Prostate gland (tissue), 2 donors: ENCODE results near the gene SFMBT1. TPM values are rescaled to one million over a fixed set of nuclear protein-coding genes. Genes with fewer than 3 reads are reported as not detected.

Experiments used
- DNase-seq: peaks from one replicate; pipeline ENCODE4 v3.0.0-alpha.2; 2019; ENCODE audit warnings: low spot score
- H3K27ac ChIP-seq, 2 donors: fragments of 200-600 bp; sonication (generic); 2 replicates each; pipeline ENCODE4 v1.5.1; 2017 to 2019
- H3K27me3 ChIP-seq: fragments of 200-600 bp; sonication (generic); replicated peaks from 2 replicates; pipeline ENCODE4 v1.5.1; 2019; ENCODE audit not compliant: insufficient read depth
- H3K36me3 ChIP-seq, 2 donors: fragments of 200-600 bp; sonication (generic); 1 replicate in 1 of 2; 2 replicates in 1 of 2; pipeline versions ENCODE4 v1.5.1 to v1.8.1; 2017 to 2019
- H3K4me1 ChIP-seq: fragments of 200-600 bp; sonication (generic); replicated peaks from 2 replicates; pipeline ENCODE4 v1.5.1; 2019
- H3K4me3 ChIP-seq, 2 donors: fragments of 200-600 bp; sonication (generic); 2 replicates each; pipeline ENCODE4 v1.5.1; 2017 to 2019
- H3K9me3 ChIP-seq: fragments of 200-600 bp; sonication (generic); 2 replicates; pipeline ENCODE4 v1.5.1; 2017
- POLR2A ChIP-seq: fragments of 450-650 bp; IDR thresholded peaks from one replicate; pipeline ENCODE4 v1.6.1; 2016; ENCODE audit warnings: antibody characterized with exemption, mild to moderate bottlenecking
- POLR2AphosphoS5 ChIP-seq: sonication (generic); formaldehyde crosslinking; IDR thresholded peaks from one replicate; pipeline ENCODE4 v1.6.1; 2017; ENCODE audit warnings: antibody characterized with exemption
- WGBS: methylation state at CpG from one replicate; pipeline ENCODE4 v1.1.5; 2018; 5-methylcytosine and 5-hydroxymethylcytosine counted together
- intact Hi-C: fragments of 100-400 bp; cut with DNase I; formaldehyde crosslinking; loops from one replicate; pipeline ENCODE4 v1.14.2; 2022
- total RNA-seq, 2 donors: library from RNA; depleted of rRNA; stranded (reverse); fragments of >200 nt; gene quantifications; one replicate each; pipeline ENCODE4 v1.1.0, GENCODE V29; 2016
- TF ChIP-seq, protein P1 (sequence below), 4 experiments: fragments of 200-600 bp in 2 of 4; fragments of 450-650 bp in 2 of 4; sonication (generic) in 2 of 4; IDR thresholded peaks; 1 replicate in 3 of 4; 2 replicates in 1 of 4; pipeline ENCODE4 v1.5.1; 2016 to 2019; ENCODE audit warnings: antibody characterized with exemption in 4 of 4, mild to moderate bottlenecking in 2 of 4, moderate library complexity in 2 of 4

The SFMBT1 gene
- total RNA-seq, 2 donors from 2014 or later: 35.3 to 37.4 TPM

DNA sequence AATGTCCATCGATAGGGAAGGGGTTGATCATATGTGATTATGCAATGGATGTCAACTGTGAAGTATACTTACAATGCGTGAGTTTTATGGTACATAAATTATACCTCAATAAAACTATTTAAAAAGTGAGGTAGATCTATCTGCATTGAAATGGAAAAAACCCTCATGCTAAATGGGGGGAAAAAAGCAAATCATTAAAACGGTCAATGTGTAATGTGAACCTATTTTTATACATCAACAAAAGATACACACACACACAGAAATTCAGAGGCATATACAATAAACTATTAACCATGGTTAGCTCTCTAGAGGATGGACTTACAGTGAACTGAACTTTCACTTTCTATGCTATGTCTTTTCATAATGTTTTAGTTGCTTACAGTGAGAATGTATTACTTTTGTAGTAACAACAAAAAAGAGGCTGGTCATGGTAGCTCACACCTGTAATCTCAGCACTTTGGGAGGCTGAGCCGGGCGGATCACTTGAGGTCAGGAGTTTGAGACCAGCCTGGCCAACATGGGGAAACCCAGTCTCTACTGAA lies 171.6 kb downstream of the SFMBT1 start:
- no peaks in the 10 kb centered on the region for H3K9me3 ChIP-seq
- no peaks in the 10 kb centered on the region for H3K4me1 ChIP-seq
- no peaks in the 10 kb centered on the region for H3K36me3 ChIP-seq
- no peak for TF ChIP-seq POLR2A
- no peak for TF ChIP-seq POLR2AphosphoS5
- TF ChIP-seq, protein P1, sequence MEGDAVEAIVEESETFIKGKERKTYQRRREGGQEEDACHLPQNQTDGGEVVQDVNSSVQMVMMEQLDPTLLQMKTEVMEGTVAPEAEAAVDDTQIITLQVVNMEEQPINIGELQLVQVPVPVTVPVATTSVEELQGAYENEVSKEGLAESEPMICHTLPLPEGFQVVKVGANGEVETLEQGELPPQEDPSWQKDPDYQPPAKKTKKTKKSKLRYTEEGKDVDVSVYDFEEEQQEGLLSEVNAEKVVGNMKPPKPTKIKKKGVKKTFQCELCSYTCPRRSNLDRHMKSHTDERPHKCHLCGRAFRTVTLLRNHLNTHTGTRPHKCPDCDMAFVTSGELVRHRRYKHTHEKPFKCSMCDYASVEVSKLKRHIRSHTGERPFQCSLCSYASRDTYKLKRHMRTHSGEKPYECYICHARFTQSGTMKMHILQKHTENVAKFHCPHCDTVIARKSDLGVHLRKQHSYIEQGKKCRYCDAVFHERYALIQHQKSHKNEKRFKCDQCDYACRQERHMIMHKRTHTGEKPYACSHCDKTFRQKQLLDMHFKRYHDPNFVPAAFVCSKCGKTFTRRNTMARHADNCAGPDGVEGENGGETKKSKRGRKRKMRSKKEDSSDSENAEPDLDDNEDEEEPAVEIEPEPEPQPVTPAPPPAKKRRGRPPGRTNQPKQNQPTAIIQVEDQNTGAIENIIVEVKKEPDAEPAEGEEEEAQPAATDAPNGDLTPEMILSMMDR (IDR thresholded peaks at IDR 0.05): no peak
- DNase-seq: no peak
- H3K4me3 ChIP-seq: no peak overlapping the region
- H3K27ac ChIP-seq: no peak overlapping the region
- WGBS: 77% methylated on average over 5 of the region's 5 CpGs
- intact Hi-C loops: no loop called here
- no peaks in the 10 kb centered on the region for H3K27me3 ChIP-seq

DNA sequence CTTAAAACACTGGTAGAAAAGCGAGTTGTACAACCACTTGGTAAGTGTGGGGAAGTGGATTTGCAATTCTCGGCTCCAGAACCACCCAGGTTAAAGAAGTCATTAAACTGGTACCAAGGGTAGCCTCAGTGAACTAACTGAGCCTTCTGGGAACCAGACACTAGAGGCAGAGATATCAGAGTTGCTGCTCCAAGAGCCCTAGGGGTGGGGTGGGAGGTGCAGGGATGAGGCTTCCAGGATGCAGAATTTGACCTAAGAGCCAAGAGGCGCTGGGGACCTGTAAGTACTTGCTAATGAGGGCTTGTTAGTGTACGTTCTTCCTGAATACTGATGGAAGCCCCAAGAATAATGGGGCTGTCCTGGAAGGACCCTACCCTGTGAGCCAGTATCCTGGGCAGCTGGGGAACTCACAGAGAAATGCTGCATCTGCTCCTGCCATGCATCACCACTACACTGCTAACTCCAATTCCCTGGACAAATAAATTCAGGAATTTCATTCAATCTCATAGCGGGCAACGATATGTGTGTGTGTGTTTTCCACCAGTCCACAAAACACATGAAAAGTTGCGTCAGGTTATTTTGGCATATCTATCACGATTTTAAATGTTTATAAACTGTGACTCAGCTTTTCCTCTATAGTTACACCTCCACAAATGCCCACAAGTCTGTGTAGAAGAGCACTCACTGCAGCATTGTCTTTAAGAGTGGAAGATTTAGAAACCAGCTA lies 172.3 kb downstream of the SFMBT1 start:
- Histone ChIP-seq H3K4me3 (no peak overlapping the region), H3K36me3 (no peaks in the 10 kb centered on the region), H3K4me1 (no peaks in the 10 kb centered on the region), H3K27me3 (no peaks in the 10 kb centered on the region), H3K27ac (no peak overlapping the region), H3K9me3 (no peaks in the 10 kb centered on the region)
- intact Hi-C loops: no loop called here
- no peak for DNase-seq
- WGBS: 80% methylated on average over 8 of the region's 8 CpGs
- no peak for TF ChIP-seq POLR2A
- no peak for TF ChIP-seq POLR2AphosphoS5
- TF ChIP-seq, protein P1 (IDR thresholded peaks at IDR 0.05): no peak

DNA sequence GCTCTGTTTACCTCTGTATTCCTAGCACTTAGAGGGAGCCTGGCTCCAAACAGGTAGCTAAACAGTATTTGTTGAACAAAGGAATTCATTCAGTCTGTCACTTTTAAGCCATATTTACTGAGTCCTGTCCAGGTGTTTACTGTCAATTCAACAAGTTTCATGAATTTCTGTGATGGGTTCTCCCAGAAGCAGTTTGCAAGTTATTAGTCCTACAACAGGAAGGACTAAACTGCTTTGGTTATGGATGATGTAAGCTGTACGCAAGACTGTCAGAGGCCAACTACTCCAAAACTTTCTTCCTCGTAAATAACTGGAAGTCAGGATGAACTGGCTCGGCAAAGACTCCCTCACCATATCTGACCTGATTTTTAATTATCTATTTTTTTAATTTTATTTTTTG lies 173.6 kb downstream of the SFMBT1 start:
- 66% methylated on average over 3 of the region's 3 CpGs for WGBS
- TF ChIP-seq POLR2A: no peak
- TF ChIP-seq, protein P1 (IDR thresholded peaks at IDR 0.05): no peak
- TF ChIP-seq POLR2AphosphoS5: no peak
- no peaks in the 10 kb centered on the region for H3K4me1 ChIP-seq
- no peaks in the 10 kb centered on the region for H3K27me3 ChIP-seq
- DNase-seq: no peak
- H3K4me3 ChIP-seq: no peak overlapping the region
- intact Hi-C loops: no loop called here
- no peak overlapping the region for H3K27ac ChIP-seq
- no peaks in the 10 kb centered on the region for H3K9me3 ChIP-seq
- H3K36me3 ChIP-seq: no peaks in the 10 kb centered on the region

DNA sequence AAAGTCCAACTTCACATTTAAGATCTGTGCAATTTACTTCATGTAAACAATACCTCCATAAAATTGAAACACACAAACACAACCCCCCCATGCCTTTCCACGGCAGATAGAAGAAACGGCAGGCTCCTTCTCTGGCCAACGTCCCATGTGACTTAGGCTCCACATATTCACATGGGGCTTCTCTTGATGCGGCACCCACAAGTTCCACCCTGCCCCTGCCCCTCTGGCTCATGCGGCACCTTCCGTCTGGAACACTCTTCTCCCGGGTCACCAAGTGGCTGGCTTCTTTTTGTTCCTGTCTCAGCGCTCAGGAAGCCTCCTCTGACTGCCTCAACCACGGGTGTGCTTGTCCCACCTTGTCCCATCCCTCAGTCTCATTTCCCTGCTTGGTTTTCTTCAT lies 174.1 kb downstream of the SFMBT1 start:
- intact Hi-C loops: no loop called here
- Histone ChIP-seq H3K36me3 (no peaks in the 10 kb centered on the region), H3K9me3 (no peaks in the 10 kb centered on the region), H3K27ac (no peak overlapping the region), H3K4me3 (no peak overlapping the region), H3K4me1 (no peaks in the 10 kb centered on the region), H3K27me3 (no peaks in the 10 kb centered on the region)
- no peak for DNase-seq
- TF ChIP-seq POLR2A: no peak
- TF ChIP-seq, protein P1 (IDR thresholded peaks at IDR 0.05): no peak
- TF ChIP-seq POLR2AphosphoS5: no peak
- 68% methylated on average over 9 of the region's 9 CpGs for WGBS

DNA sequence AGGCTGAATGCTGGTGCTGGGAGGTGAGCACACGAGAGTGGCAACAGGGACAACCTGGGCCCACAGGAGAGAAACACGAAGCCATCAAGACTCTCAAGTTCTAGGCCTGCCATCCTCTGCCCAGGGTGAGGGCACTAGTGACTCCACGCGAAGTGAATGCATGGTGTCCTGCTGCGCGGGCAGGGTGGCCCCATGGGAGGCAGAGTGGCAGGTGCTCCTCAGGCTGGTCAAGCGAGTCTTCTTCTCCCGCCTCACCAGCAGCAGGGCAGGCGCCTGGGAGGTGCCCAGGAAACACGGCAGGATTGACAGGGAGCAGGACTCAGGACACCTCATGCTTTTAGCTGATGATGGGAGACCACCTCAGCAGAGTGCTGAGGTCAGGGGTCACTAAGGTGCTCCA lies 175.4 kb downstream of the SFMBT1 start:
- DNase-seq: no peak
- H3K36me3 ChIP-seq: no peaks in the 10 kb centered on the region
- no peak overlapping the region for H3K27ac ChIP-seq
- no peaks in the 10 kb centered on the region for H3K9me3 ChIP-seq
- intact Hi-C loops: no loop called here
- no peaks in the 10 kb centered on the region for H3K27me3 ChIP-seq
- 97% methylated on average over 10 of the region's 10 CpGs for WGBS
- H3K4me1 ChIP-seq: no peaks in the 10 kb centered on the region
- TF ChIP-seq POLR2AphosphoS5 (no peak), POLR2A (no peak)
- TF ChIP-seq, protein P1 (IDR thresholded peaks at IDR 0.05): no peak
- H3K4me3 ChIP-seq: no peak overlapping the region
